COLO668 (cell line): ENCODE measurements around the gene WDR11.

Experiments used
- DNase-seq: peaks from one replicate; lab custom pipeline; 2025; ENCODE audit not compliant: unreplicated experiment; lab: John Stamatoyannopoulos, UW

WDR11 gene, protein sequence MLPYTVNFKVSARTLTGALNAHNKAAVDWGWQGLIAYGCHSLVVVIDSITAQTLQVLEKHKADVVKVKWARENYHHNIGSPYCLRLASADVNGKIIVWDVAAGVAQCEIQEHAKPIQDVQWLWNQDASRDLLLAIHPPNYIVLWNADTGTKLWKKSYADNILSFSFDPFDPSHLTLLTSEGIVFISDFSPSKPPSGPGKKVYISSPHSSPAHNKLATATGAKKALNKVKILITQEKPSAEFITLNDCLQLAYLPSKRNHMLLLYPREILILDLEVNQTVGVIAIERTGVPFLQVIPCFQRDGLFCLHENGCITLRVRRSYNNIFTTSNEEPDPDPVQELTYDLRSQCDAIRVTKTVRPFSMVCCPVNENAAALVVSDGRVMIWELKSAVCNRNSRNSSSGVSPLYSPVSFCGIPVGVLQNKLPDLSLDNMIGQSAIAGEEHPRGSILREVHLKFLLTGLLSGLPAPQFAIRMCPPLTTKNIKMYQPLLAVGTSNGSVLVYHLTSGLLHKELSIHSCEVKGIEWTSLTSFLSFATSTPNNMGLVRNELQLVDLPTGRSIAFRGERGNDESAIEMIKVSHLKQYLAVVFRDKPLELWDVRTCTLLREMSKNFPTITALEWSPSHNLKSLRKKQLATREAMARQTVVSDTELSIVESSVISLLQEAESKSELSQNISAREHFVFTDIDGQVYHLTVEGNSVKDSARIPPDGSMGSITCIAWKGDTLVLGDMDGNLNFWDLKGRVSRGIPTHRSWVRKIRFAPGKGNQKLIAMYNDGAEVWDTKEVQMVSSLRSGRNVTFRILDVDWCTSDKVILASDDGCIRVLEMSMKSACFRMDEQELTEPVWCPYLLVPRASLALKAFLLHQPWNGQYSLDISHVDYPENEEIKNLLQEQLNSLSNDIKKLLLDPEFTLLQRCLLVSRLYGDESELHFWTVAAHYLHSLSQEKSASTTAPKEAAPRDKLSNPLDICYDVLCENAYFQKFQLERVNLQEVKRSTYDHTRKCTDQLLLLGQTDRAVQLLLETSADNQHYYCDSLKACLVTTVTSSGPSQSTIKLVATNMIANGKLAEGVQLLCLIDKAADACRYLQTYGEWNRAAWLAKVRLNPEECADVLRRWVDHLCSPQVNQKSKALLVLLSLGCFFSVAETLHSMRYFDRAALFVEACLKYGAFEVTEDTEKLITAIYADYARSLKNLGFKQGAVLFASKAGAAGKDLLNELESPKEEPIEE

GRCh38 chr10:120850911-120851865, at the start of gene WDR11:
WDR11 (plus strand) TSS chr10:120851362; CDS start chr10:120851421, 59 bp downstream.
- peak; percentile 84 for DNase-seq

- no peak for DNase-seq
Observed at GRCh38 chr10:120802935-120803334, 48.2 kb upstream of the WDR11 start.

DNA sequence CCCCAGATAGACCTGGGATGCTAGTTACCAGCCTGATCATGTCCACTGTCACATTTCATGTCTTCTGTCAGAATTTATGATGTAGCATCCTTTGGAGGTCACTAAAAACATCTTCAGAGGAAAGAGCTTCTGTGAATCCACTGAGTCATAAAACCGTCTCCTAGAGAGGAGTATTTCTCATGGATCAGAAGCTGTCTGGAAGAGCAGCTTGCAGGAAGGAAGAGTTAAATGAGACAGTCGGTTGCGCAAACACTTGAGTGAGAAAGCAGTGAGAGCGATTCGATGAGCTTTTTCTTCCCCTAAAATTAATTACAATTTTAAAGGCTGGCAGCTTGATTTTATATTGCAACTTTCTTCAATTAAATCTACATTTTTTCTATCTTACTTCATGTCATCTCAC, 47.2 kb upstream of the WDR11 start:
- DNase-seq, result no peak

DNA sequence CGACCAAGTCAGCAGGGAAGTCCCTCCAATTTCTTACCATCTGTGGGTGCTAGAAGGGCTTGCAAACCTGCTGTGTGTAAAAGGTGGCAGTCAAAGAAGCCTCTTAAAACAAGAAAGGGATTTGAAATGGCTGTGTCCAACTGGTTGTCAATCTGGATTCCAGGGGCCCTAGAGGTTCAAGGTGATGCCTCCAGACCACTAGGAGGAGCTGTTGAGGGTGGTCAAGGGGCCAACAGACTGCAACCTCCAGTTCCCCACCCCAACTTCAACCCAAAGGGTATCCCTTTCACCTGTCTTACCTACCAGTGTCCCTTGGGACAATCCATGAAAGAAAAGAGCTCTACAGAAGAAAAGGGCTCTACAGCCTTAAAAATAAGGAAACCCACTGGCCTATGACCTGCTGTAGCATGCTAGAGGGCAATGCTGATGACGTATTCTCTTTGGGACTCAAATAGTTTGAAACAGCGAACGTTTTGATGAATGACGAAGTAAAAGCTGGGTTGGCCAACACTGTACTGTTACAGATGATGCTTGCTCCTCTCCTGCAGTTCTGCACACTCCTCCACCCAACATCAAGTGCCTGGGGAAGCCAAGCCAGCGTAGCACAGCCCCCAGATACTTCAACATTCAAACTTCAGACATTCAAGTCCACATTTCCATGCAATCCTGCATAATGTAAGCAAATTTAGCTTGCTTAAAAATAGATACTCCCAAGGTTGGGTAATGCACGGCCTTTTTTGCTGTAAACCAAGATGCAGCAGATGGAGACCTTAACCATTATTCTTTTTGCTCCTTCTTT, 45.9 kb upstream of the WDR11 start:
- no peak for DNase-seq

GRCh38 chr10:120806081-120806480, 45.1 kb upstream of the WDR11 start:
- no peak for DNase-seq

- DNase-seq, result peak; percentile 2
Observed at GRCh38 chr10:120810298-120810697, 40.9 kb upstream of the WDR11 start.

DNA sequence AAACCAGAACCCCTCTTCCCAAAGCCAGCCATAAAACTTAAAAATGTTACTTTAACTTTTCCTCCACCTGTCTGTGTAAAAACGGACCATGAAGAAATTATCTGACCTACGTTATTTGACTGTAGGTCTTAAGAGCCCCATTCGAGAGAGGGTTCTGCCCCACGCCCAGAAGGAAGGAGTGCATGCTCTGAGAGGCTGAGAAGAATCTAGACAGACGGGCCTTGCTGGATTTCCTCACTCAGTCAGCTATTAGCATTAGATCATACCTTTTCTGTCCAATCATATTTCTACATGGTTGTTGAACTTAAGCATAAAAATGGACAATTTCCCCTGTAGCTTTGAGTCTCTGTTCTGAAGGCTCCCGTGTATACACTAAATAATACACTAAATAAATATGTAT, 38.1 kb upstream of the WDR11 start:
- no peak for DNase-seq

DNA sequence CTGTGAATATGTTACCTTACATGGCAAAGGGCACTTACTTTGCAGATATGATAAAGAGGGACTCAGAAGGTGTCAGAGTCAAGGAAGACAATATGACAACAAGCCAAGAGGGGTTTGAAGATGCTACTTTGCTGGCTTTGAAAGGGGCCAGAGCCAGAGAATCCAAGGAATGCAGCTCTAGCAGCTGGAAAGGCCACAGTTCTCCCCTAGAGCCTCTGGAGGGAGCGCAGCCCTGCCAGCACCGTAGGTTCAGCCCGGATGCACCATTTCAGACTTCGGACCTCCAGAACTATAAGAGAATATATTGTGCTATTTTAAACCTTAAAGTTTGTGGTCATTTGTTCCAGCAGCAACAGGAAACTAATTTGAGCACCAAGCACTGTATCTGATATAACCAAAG, 32.9 kb upstream of the WDR11 start:
- DNase-seq, result no peak

- DNase-seq, result no peak
Observed at GRCh38 chr10:120819366-120819765, 31.8 kb upstream of the WDR11 start.

DNA sequence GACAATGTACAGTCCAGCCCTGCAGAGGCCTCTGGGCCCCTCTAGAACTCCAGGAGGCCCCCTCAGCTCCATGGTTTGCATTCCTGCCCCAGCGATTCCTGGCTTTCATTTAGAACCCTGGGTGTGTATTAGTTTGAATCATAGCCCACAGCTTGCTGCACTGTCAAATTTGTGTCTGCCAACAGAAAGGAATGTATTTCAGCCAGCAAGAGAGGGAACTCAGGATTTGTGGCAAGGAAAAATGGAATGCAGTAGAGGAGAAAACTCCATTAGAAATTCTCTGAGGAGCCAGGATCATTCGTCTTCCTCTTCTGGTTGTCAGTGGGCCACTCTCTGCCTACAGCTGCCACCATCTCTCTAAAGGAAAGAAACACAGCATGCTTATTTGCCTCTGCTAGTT, 27.9 kb upstream of the WDR11 start:
- DNase-seq, result no peak

DNA sequence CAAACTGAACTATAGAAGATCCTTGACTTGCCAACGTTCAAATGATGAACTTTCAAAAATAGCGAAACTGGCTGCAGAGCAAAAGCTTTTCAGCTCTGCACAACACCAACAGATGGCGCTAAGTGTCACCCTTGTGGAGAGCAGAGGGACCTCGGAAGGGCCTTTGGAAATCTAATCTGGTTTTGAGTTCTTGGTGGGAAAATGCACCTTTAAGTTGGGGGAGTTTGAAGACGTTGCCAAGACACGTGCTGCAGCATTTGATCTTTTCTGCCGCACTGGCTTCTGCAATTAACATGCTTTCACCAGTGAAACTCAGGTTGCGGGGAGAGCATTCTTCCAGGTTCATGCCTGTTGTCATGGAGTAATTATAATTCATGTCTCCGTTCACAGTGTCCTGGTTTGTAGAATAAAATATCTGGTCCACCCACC, 26.3 kb upstream of the WDR11 start:
- DNase-seq, result peak; percentile 2

DNA sequence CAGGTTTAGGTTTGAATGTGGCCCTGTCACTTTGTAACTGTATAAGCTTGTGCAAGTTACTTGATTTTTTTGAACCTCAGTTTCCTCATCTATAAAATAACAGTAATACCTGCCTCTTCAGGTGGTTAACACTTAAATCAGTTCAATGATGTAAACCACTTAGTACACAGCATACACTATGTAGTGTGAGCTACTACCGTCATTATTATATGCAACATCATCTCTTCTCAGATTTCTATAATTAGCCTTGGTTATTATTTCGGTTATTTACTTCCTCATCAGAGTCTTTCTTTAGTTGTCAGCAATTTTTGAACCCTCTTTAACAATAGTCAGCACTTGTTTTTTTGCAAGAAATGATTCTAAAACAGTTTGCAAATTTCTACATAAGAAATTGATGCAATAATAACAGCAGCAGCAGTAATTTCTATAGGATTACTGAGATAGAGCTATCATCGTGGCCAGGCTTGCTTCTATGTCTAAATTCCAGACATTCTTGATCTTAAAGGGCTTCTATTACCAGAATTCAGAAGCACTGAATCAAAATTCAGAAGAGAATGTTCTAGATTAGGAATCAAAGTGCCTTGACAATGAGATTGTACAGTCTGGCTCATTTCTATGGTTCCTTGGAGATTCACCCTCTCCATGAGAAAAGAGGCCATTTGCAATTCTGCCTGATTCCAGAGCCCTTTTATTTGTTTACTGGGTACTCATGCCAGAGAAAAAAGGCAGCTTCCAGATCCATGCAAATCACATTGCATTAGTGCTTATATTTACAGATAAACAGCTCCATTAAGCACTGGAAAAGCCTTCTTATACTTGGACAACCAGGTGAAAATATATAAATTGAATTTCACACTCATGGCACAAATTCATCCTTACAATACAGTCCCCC, 25.0 kb upstream of the WDR11 start:
- no peak for DNase-seq

- DNase-seq, result no peak
Observed at GRCh38 chr10:120827251-120827875, 23.8 kb upstream of the WDR11 start.

- no peak for DNase-seq
Observed at GRCh38 chr10:120828763-120829319, 22.3 kb upstream of the WDR11 start.

- DNase-seq, result no peak
Observed at GRCh38 chr10:120832106-120832505, 19.1 kb upstream of the WDR11 start.

- DNase-seq, result no peak
Observed at GRCh38 chr10:120833222-120833928, 17.8 kb upstream of the WDR11 start.

DNA sequence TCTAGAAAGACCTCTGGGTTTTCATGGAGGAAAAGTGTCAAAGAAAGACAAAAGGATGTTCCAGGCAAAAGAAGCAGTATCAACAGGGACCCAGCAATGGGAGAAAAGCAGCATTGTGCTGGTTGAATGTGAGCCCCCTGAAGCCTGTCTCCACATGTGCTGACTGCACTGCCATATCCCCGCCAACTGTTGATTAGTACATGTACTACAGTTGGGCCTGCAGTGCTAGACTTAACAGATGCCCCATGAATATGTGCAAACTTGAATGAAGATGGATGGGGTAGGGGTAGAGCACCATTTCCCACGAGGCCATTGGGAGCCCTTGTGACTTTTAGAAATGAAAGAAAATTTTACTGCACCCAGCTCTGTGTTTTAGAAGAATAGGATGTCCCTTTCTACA, 15.6 kb upstream of the WDR11 start:
- DNase-seq, result no peak
